ENCODE data around the gene PRKN.

DNA sequence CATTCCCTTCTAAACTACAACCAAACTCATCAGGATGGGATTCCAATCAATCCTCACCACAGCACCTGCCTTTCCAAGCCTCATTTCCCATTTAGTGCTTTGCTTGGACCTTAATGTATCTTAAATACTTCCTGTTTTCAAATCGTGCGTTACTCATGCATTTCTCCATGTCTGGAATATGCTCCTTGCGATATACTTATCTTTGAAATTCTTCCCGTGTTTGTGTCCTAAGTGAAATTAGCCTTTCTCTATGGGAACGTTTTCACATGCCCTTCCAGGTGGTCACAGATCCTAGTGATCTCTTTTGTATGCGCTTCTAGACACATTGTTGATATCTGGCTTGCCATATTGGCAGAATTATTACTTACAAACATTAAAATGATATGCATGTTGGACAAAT lies 833.1 kb downstream of the PRKN start:
- TF ChIP-seq, protein P1, sequence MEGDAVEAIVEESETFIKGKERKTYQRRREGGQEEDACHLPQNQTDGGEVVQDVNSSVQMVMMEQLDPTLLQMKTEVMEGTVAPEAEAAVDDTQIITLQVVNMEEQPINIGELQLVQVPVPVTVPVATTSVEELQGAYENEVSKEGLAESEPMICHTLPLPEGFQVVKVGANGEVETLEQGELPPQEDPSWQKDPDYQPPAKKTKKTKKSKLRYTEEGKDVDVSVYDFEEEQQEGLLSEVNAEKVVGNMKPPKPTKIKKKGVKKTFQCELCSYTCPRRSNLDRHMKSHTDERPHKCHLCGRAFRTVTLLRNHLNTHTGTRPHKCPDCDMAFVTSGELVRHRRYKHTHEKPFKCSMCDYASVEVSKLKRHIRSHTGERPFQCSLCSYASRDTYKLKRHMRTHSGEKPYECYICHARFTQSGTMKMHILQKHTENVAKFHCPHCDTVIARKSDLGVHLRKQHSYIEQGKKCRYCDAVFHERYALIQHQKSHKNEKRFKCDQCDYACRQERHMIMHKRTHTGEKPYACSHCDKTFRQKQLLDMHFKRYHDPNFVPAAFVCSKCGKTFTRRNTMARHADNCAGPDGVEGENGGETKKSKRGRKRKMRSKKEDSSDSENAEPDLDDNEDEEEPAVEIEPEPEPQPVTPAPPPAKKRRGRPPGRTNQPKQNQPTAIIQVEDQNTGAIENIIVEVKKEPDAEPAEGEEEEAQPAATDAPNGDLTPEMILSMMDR (IDR thresholded peaks at IDR 0.05), result no peak
- TF ChIP-seq POLR2AphosphoS5 (IDR thresholded peaks at IDR 0.05; ENCODE audit: low read depth, low read length) (no peak), SIN3A (IDR thresholded peaks at IDR 0.05; ENCODE audit: borderline replicate concordance, insufficient read depth, low read depth, low read length) (no peak), TCF7L2 (IDR thresholded peaks at IDR 0.05; ENCODE audit: low read depth, low read length) (no peak)
- TF ChIP-seq, protein P2, sequence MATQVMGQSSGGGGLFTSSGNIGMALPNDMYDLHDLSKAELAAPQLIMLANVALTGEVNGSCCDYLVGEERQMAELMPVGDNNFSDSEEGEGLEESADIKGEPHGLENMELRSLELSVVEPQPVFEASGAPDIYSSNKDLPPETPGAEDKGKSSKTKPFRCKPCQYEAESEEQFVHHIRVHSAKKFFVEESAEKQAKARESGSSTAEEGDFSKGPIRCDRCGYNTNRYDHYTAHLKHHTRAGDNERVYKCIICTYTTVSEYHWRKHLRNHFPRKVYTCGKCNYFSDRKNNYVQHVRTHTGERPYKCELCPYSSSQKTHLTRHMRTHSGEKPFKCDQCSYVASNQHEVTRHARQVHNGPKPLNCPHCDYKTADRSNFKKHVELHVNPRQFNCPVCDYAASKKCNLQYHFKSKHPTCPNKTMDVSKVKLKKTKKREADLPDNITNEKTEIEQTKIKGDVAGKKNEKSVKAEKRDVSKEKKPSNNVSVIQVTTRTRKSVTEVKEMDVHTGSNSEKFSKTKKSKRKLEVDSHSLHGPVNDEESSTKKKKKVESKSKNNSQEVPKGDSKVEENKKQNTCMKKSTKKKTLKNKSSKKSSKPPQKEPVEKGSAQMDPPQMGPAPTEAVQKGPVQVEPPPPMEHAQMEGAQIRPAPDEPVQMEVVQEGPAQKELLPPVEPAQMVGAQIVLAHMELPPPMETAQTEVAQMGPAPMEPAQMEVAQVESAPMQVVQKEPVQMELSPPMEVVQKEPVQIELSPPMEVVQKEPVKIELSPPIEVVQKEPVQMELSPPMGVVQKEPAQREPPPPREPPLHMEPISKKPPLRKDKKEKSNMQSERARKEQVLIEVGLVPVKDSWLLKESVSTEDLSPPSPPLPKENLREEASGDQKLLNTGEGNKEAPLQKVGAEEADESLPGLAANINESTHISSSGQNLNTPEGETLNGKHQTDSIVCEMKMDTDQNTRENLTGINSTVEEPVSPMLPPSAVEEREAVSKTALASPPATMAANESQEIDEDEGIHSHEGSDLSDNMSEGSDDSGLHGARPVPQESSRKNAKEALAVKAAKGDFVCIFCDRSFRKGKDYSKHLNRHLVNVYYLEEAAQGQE (IDR thresholded peaks at IDR 0.05; ENCODE audit: insufficient read depth in 1 of 2, low read depth in 2 of 2, low read length in 1 of 2), result no peak
